GM19193 (cell line): Measurements from ENCODE around the gene PCCA.

ENCODE experiments used
- POLR2A ChIP-seq: IDR thresholded peaks from 4 replicates; pipeline ENCODE4 v1.6.1; 2011; ENCODE audit not compliant: insufficient read depth, insufficient read length; ENCODE audit errors: extremely low read depth

Gene PCCA

DNA sequence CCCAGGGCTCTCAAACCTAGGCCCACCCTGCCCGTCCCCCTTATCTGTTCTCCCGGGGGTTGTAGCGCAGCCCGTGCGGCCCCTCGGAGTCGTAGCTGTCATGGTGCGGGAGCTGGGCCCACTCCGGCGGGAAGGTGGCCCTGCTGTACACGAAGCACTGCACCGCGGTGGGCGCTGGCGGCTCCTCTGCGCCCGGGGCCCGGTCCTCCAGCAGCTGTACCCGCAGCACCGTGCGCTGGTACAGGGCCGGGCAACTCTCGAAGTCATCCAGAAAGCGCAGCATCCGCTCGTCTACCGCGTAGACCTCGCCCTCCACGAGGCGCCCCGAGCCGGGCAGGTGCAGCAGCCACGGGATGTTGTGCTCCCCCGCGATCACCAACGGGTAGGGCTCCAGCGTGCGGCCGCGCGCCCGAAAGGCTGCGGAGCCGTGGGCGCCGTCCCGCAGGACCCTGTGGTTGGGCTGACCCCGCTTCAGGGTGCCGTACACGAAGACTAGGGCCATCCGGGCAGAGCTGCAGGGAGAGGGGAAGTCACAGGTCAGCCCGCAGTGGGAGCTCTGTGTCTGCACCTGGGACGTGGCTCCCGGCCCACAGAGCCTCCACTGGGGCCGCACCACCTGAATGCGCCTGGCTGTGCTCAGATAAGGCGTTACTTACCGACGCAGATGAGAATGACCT is 443.3 kb downstream of the PCCA start:
- TF ChIP-seq POLR2A, result no peak

DNA sequence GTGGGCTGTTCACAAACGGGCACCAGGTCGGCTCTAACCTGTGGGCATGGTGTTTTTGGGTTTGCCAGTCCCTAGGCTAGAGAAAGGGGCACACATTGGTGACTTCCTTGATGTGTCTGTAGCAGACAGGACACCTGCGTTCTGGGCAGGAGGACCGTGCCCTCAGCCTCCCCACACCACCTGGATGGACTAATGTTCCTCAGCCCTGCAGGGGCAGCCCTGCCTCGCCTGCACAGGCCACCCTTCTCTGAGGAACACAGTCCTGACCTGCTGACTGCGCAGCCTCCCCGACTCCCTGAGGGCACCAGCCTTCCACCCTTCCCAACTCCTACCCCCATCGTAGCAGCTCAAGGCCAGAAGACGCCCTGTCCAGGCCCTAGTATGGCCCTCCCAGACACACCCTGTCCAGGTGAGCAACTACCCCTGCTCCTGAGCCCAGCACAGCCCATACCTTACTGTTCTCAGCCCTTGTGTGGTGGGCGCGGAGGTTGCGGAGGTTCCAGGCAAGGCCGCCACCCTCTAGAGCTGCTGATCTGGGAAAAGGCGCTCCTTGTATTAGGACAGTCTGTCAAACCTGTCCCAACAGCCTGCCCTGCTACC is 444.0 kb downstream of the PCCA start:
- no peak for TF ChIP-seq POLR2A

DNA sequence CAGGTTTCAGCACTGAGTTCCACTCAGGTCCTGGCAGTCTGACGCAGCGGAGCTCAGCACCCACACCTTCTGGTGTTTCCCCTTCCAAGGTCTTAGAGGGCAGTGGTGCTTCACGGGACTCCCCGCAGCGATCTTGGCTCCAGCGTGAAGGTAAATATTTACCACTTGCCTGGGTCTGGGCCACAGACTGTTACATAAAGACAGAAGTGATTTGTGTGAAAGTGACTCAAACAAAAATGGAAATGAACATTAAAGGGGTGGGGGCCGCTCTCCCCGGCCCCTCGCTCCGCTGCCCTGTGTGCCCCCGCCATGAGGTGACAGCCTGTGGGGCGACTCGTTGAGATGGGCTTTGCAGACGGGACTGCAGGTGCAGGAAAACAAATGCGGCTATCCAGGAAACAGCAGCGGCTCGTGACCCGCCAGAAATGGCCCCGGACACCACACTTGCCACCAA is 444.7 kb downstream of the PCCA start:
- TF ChIP-seq POLR2A, result no peak

- TF ChIP-seq POLR2A, result no peak
These were observed 445.4 kb downstream of the PCCA start for GRCh38 chr13:100534147-100534843.

DNA sequence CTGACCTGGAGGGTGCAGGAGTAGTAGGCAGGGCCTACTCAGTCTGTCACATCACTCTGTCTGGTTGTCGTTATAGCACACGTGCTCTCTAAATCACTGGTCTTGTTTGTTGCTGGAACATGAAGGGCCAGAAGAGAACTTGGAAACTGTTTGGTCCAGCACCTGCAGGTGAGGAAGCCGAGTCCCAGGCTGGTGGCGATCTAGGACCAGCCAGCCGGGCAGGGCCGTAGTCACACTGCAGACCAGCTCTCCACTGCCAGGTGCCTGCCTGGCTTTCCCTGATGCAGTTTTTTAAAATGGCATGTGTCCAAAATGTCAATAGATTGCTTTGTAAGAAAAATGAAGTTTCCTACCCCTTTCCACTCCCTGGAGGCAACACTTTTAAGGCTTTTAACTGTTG is 446.0 kb downstream of the PCCA start:
- TF ChIP-seq POLR2A, result no peak

- TF ChIP-seq POLR2A, result no peak
These were observed 446.7 kb downstream of the PCCA start for GRCh38 chr13:100535426-100536135.

GRCh38 chr13:100536643-100537180 is 447.8 kb downstream of the PCCA start:
- no peak for TF ChIP-seq POLR2A

DNA sequence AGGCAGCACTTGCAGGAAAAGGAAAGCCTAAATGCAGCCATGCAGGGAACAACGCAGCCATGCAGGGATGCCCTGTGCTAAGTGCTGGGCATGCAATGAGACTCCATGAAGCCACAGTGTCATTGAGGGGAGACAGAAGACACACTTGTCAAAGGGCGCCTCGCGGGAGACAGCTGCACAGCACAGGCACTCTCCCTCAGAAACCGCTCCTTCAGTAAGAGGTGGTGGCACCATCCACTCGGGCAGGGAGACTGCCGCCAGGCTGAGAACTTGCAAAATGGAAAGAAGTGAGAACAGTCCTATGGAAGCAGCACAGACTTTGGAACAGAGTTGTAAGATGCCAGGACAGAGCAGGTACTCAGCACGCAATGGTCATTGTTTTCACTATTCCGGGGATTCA is 448.6 kb downstream of the PCCA start:
- no peak for TF ChIP-seq POLR2A

DNA sequence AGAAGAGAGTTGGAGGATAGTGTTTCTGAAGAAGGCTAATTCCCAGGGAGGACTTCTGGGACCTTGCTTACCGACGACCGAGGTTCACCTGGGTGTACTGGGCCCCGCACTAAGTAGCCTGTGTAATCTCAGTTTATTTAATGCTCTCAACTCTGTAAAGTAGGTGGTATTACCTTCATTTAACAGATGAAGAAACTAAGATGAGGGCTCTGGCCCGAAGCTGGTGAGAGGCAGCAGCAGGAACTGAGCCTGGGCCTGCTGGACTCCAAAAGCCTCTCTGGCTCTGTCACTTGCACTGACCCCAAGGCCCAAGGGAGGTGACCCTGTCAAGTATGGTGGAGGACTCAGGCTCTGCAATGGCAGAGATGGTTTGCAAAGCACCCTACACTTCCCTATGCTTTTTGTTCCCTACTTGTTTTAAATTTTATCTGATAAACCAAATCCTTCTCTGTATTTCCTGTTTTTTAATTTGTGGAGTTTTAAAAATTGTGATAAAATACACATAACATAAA is 449.1 kb downstream of the PCCA start:
- TF ChIP-seq POLR2A, result no peak

DNA sequence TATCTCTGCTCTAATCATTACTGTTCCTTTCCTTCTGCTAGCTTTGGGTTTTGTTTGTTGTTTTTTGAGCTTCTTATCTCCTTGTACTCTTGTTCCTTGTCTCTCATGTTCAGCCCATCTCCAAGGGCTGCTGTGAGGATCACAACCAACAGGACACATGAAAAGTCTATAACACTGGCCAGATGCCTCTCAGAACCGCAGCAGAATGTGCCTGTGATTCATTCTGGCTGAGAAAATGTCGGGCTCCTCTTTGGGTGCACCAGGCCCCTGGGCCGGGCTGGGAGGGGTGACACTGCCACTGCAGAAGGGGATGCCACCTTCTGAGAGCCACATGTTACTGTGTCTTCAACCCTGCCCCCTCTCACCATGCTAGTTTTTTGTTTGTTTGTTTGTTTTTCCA is 451.7 kb downstream of the PCCA start:
- TF ChIP-seq POLR2A, result no peak

DNA sequence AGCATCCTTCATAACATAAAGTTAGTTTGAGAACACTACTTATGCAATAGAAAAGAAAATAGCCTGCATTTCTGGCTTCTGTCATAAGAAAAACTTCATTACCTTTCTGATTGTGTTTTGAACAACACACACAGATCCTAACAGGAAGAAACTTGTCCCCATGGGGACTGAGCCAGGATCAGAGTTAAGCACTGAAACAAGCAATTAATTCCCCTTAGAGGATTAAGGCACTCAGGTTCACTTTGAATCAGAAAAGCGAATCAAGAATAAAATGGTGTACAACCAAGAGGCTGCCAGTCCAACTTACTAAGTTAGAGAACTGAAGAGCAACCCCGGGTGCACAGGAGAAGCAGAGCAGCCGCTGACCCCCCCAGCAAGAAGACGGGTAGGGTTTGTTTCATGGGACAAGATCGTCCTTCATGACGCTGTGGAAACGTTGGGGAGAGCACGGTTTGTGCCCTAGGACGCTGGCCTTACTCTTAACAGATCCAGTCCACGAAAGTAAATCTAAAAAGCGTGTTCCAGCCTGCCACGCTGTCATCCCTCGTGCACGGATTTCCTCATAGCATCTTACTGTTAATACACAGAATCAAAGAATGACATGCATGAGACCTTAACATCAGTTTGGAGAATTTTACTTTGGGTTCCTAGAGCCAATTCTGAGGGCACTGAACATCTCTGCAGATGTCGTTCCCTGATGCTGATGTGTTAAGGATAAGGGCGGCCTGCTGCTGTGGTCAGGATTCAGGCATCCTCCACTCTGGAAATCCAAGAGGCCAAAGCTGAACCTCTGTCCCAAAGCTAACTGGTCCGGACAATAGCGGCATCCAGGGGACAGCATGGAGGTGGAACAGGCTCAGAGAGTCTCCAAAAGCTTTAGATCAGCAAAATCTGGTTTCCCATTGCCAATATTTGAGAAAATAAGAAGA is 453.3 kb downstream of the PCCA start:
- no peak for TF ChIP-seq POLR2A

GRCh38 chr13:100542826-100543156 is 453.9 kb downstream of the PCCA start:
- TF ChIP-seq POLR2A, result no peak

DNA sequence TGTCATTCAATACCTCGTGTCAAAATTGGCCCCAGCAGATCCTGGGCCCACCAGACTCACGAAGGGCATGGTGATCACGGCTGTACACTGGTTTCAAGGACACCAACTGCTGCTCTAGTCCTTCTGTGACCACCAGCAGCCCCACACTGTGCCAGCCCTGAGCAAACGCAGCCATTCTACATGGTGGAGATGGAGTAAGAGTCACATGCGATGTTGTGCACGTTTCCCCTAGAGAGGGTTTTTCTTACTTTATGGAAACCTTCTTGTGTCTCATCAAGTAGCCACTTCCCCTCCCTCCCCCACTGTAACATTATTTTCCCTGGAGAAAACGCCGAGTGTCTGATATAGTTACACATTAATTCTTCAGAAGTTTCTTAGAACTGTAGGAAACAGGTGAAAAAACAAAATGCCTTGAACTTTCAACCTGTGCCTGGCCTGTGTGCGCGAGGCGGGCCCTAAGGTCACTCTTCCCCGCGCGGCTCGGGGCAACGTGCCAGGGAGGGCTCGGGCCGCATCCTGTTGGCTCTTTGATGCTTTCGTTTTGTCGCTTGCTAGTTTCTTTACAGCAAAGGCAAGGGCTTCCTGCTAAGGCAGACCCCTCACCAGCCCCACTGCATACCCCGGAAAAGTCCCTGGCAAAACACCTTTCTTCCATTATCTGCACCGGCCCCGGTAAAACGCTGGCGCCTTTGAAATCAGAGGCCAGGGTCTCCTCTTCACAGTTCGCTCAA is 455.1 kb downstream of the PCCA start:
- no peak for TF ChIP-seq POLR2A
